IMR-90 (cell line): ENCODE data around the gene UST. TPM values are rescaled to one million over a fixed set of nuclear protein-coding genes. Genes with fewer than 3 reads are reported as not detected.

ENCODE experiments used
- ATAC-seq: fragments of 200-7000 bp; cut with Tn5 transposase; 2 replicates; pipeline ENCODE4 v1.9.1; 2020; ENCODE audit warnings: low read depth, mild to moderate bottlenecking, moderate library complexity
- BruUV-seq: library from RNA; stranded (reverse); fragments of 400-500 nt; replicated peaks from 2 replicates; lab custom pipeline; 2021; lab: Mats Ljungman, UMichigan
- CTCF ChIA-PET: fragments of 300-600 bp; formaldehyde crosslinking; extraction: SDS; loops from one replicate; lab custom pipeline; 2021; ENCODE audit warnings: antibody characterized with exemption; lab: Yijun Ruan, JAX
- POLR2A ChIA-PET: fragments of 300-600 bp; sonication (Branson Sonifier 250); formaldehyde crosslinking; loops from one replicate; lab custom pipeline; 2022; ENCODE audit warnings: antibody characterized with exemption; ENCODE audit not compliant: unreplicated experiment; lab: Charles Lee
- DNase-seq: peaks from one replicate; pipeline ENCODE4 v3.0.0; 2013
- H2AFZ ChIP-seq: replicated peaks from 2 replicates; pipeline ENCODE3; 2013; ENCODE audit warnings: low read length, mild to moderate bottlenecking; ENCODE audit not compliant: poor library complexity
- H2AK5ac ChIP-seq: 2 replicates; pipeline ENCODE4 v1.6.1; 2013; ENCODE audit warnings: low read depth, low read length, inconsistent platforms
- H2AK9ac ChIP-seq: replicated peaks from 2 replicates; pipeline ENCODE3; 2013; ENCODE audit warnings: mild to moderate bottlenecking, low read depth, low read length, moderate library complexity; ENCODE audit not compliant: poor library complexity
- H2BK120ac ChIP-seq: 2 replicates; pipeline ENCODE4 v1.6.1; 2013; ENCODE audit warnings: low read depth, low read length, inconsistent platforms
- H2BK15ac ChIP-seq: 3 replicates; pipeline ENCODE4 v1.6.1; 2013; ENCODE audit warnings: low read depth, low read length, inconsistent platforms
- H2BK20ac ChIP-seq: 2 replicates; pipeline ENCODE4 v1.6.1; 2013; ENCODE audit warnings: low read depth, mild to moderate bottlenecking, inconsistent platforms, low read length, moderate library complexity
- H2BK5ac ChIP-seq: 2 replicates; pipeline ENCODE4 v1.6.1; 2013; ENCODE audit warnings: mild to moderate bottlenecking, low read depth, low read length, inconsistent platforms; ENCODE audit not compliant: poor library complexity, severe bottlenecking
- H3K14ac ChIP-seq: replicated peaks from 2 replicates; pipeline ENCODE4 v1.6.1; 2013; ENCODE audit warnings: low read depth, low read length, inconsistent platforms
- H3K18ac ChIP-seq: 2 replicates; pipeline ENCODE4 v1.6.1; 2013; ENCODE audit warnings: low read depth, low read length, control low read depth
- H3K23ac ChIP-seq: 2 replicates; pipeline ENCODE4 v1.6.1; 2013; ENCODE audit warnings: low read depth, low read length, inconsistent platforms
- H3K27ac ChIP-seq: 2 replicates; pipeline ENCODE4 v1.5.1; 2013; ENCODE audit warnings: mild to moderate bottlenecking, control low read depth, low read length; ENCODE audit not compliant: insufficient read depth
- H3K27me3 ChIP-seq: 2 replicates; pipeline ENCODE4 v1.6.1; 2013; ENCODE audit warnings: low read length; ENCODE audit not compliant: control insufficient read depth, insufficient read depth
- H3K36me3 ChIP-seq: 2 replicates; pipeline ENCODE4 v1.6.1; 2013; ENCODE audit warnings: low read length, mixed read lengths; ENCODE audit not compliant: control insufficient read depth, insufficient read depth
- H3K4ac ChIP-seq: 2 replicates; pipeline ENCODE4 v1.6.1; 2013; ENCODE audit warnings: low read depth, low read length, inconsistent platforms
- H3K4me1 ChIP-seq: 2 replicates; pipeline ENCODE4 v1.6.1; 2013; ENCODE audit warnings: low read length, mixed read lengths; ENCODE audit not compliant: control insufficient read depth, insufficient read depth
- H3K4me2 ChIP-seq: 2 replicates; pipeline ENCODE4 v1.6.1; 2013; ENCODE audit warnings: low read depth, mild to moderate bottlenecking, control low read depth, low read length, moderate library complexity
- H3K4me3 ChIP-seq: 2 replicates; pipeline ENCODE4 v1.5.1; 2013; ENCODE audit warnings: low read depth, mild to moderate bottlenecking, control low read depth, low read length, moderate library complexity; ENCODE audit not compliant: insufficient read depth
- H3K56ac ChIP-seq: 2 replicates; pipeline ENCODE4 v1.6.1; 2013; ENCODE audit warnings: low read length, inconsistent platforms; ENCODE audit not compliant: insufficient read depth; ENCODE audit errors: extremely low read depth
- H3K79me1 ChIP-seq, 2 experiments: 2 replicates each; pipeline ENCODE4 v1.6.1; 2013; ENCODE audit warnings: low read length in 2 of 2, inconsistent platforms in 1 of 2, low read depth in 1 of 2
- H3K9ac ChIP-seq: 2 replicates; pipeline ENCODE4 v1.6.1; 2013; ENCODE audit warnings: low read depth, low read length, control low read depth
- H3K9me1 ChIP-seq: 2 replicates; pipeline ENCODE4 v1.6.1; 2013; ENCODE audit warnings: low read length, inconsistent platforms; ENCODE audit not compliant: insufficient read depth
- H3K9me3 ChIP-seq: 2 replicates; pipeline ENCODE4 v1.6.1; 2013; ENCODE audit warnings: low read length; ENCODE audit not compliant: control insufficient read depth, insufficient read depth
- H4K20me1 ChIP-seq: 2 replicates; pipeline ENCODE4 v1.6.1; 2013; ENCODE audit warnings: low read length, inconsistent platforms; ENCODE audit not compliant: insufficient read depth
- H4K5ac ChIP-seq: 2 replicates; pipeline ENCODE4 v1.6.1; 2013; ENCODE audit warnings: mild to moderate bottlenecking, low read depth, low read length, control low read depth
- H4K8ac ChIP-seq, 2 experiments: 2 replicates each; pipeline ENCODE4 v1.6.1; 2013; ENCODE audit warnings: low read depth in 2 of 2, low read length in 2 of 2, control low read depth in 1 of 2, inconsistent platforms in 1 of 2
- H4K91ac ChIP-seq: 2 replicates; pipeline ENCODE4 v1.6.1; 2013; ENCODE audit warnings: low read depth, low read length, inconsistent platforms; ENCODE audit not compliant: insufficient read depth
- BHLHE40 ChIP-seq: fragments of 150-350 bp; IDR thresholded peaks from 2 replicates; pipeline ENCODE4 v1.6.1; 2016; ENCODE audit warnings: mild to moderate bottlenecking, low read depth, low read length
- CEBPB ChIP-seq: IDR thresholded peaks from 2 replicates; pipeline ENCODE4 v1.6.1; 2012; ENCODE audit warnings: low read depth, low read length, improper control_type of control experiment
- CHD1 ChIP-seq: IDR thresholded peaks from 2 replicates; pipeline ENCODE4 v1.6.1; 2012; ENCODE audit warnings: low read depth, low read length, improper control_type of control experiment
- CTCF ChIP-seq: conservative IDR thresholded peaks from 2 replicates; pipeline ENCODE4 v1.5.1; 2012; ENCODE audit warnings: mild to moderate bottlenecking, low read depth, low read length, improper control_type of control experiment
- ELK1 ChIP-seq: fragments of 150-350 bp; IDR thresholded peaks from 2 replicates; pipeline ENCODE4 v1.6.1; 2016; ENCODE audit warnings: low read depth, mild to moderate bottlenecking, low read length, moderate library complexity, borderline replicate concordance
- FOS ChIP-seq: fragments of 150-350 bp; IDR thresholded peaks from 2 replicates; pipeline ENCODE4 v1.6.1; 2016; ENCODE audit warnings: low read depth, low read length
- MAZ ChIP-seq: IDR thresholded peaks from 2 replicates; pipeline ENCODE4 v1.6.1; 2012; ENCODE audit warnings: low read depth, mild to moderate bottlenecking, low read length, improper control_type of control experiment, moderate library complexity, borderline replicate concordance
- MXI1 ChIP-seq: IDR thresholded peaks from 2 replicates; pipeline ENCODE4 v1.6.1; 2012; ENCODE audit warnings: low read depth, mild to moderate bottlenecking, low read length, moderate library complexity, borderline replicate concordance
- NFE2L2 ChIP-seq: fragments of 150-350 bp; IDR thresholded peaks from 2 replicates; pipeline ENCODE4 v1.6.1; 2016; ENCODE audit warnings: low read depth, mild to moderate bottlenecking, low read length
- POLR2A ChIP-seq: IDR thresholded peaks from 2 replicates; pipeline ENCODE4 v1.6.1; 2012; ENCODE audit warnings: mild to moderate bottlenecking, low read depth, low read length
- RAD21 ChIP-seq: IDR thresholded peaks from 2 replicates; pipeline ENCODE4 v1.6.1; 2012; ENCODE audit warnings: low read length, improper control_type of control experiment
- RCOR1 ChIP-seq: IDR thresholded peaks from 2 replicates; pipeline ENCODE4 v1.6.1; 2012; ENCODE audit warnings: mild to moderate bottlenecking, low read length, improper control_type of control experiment; ENCODE audit not compliant: insufficient replicate concordance
- SMC3 ChIP-seq: fragments of 150-350 bp; IDR thresholded peaks from 2 replicates; pipeline ENCODE4 v1.6.1; 2016; ENCODE audit warnings: low read depth, mild to moderate bottlenecking, antibody characterized with exemption, low read length, moderate library complexity
- USF2 ChIP-seq: fragments of 150-350 bp; IDR thresholded peaks from 2 replicates; pipeline ENCODE4 v1.6.1; 2017; ENCODE audit warnings: mild to moderate bottlenecking, antibody characterized with exemption, low read length, low read depth
- WGBS, 2 experiments: methylation state at CpG; one replicate each; pipeline versions ENCODE4 v1.1.5 to v1.1.7; 2013; ENCODE audit warnings: missing lambda C conversion rate in 2 of 2; ENCODE audit not compliant: insufficient read length in 1 of 2; ENCODE audit errors: extremely low coverage in 2 of 2; 5-methylcytosine and 5-hydroxymethylcytosine counted together
- dilution Hi-C: fragments of 300-500 bp; cut with HindIII; formaldehyde crosslinking; loops from one replicate; pipeline ENCODE4 v1.14.3; 2018; ENCODE audit warnings: low sequenced_read_pairs; ENCODE audit not compliant: unreplicated experiment
- in situ Hi-C: fragments of 300-500 bp; cut with MboI; formaldehyde crosslinking; loops from 3 replicates; pipeline ENCODE4 v1.14.3; 2019; ENCODE audit warnings: low sequenced_read_pairs, inconsistent platforms, mixed read lengths
- intact Hi-C: fragments of 100-400 bp; cut with micrococcal nuclease; formaldehyde crosslinking; loops from 2 replicates; pipeline ENCODE4 v1.10.0; 2022
- polyA plus RNA-seq, 3 experiments: library from polyadenylated mRNA; depleted of rRNA; stranded (reverse); fragments of >200 nt; gene quantifications; 2 replicates each; pipeline ENCODE4 v1.2.3, GENCODE V29; 2012; ENCODE audit warnings: low replicate concordance in 1 of 3
- total RNA-seq: library from RNA; depleted of rRNA; stranded (reverse); fragments of >200 nt; gene quantifications from 2 replicates; pipeline ENCODE4 v1.2.3, GENCODE V29; 2012

UST gene
- total and polyA plus RNA-seq, 2 of the 4 experiments (the other 2 are of a cell fraction) = 7.7 to 13.8 TPM

GRCh38 chr6:149065121-149065520, 318.3 kb downstream of the UST start:
- no TSS peak for BruUV-seq
- in situ Hi-C loops = no loop called here
- no peak overlapping the region for H4K91ac ChIP-seq
- no peak overlapping the region for H2BK120ac ChIP-seq
- intact Hi-C loops = no loop called here
- ATAC-seq (no peak), DNase-seq (no peak)
- H3K4me3 ChIP-seq = no peak overlapping the region
- no peak overlapping the region for H2AK5ac ChIP-seq
- no peak overlapping the region for H2BK15ac ChIP-seq
- no peak overlapping the region for H3K56ac ChIP-seq
- peaks cover 7% of the 10 kb centered on the region for H3K4me1 ChIP-seq
- H3K79me1 ChIP-seq = no peaks in the 10 kb centered on the region
- H3K27me3 ChIP-seq = no peaks in the 10 kb centered on the region
- no peak overlapping the region for H3K27ac ChIP-seq
- no peak overlapping the region for H3K14ac ChIP-seq
- H4K8ac ChIP-seq = no peak overlapping the region
- no peaks in the 10 kb centered on the region for H3K9me1 ChIP-seq
- no peaks in the 10 kb centered on the region for H3K9me3 ChIP-seq
- H3K23ac ChIP-seq = no peak overlapping the region
- CTCF ChIA-PET = no interaction called here
- H4K5ac ChIP-seq = no peak overlapping the region
- dilution Hi-C loops = no loop called here
- no peaks in the 10 kb centered on the region for H3K36me3 ChIP-seq
- POLR2A ChIA-PET = no interaction called here
- no peak overlapping the region for H3K4ac ChIP-seq
- no peak overlapping the region for H2BK20ac ChIP-seq
- H2AK9ac ChIP-seq = no peak overlapping the region
- H2BK5ac ChIP-seq = no peak overlapping the region
- H3K9ac ChIP-seq = no peak overlapping the region
- H3K4me2 ChIP-seq = no peak overlapping the region
- TF ChIP-seq MAZ (no peak), CHD1 (no peak), USF2 (no peak), RAD21 (no peak), POLR2A (no peak), ELK1 (no peak), MXI1 (no peak), NFE2L2 (no peak), RCOR1 (no peak), SMC3 (no peak), CTCF (no peak), CEBPB (no peak), FOS (no peak), BHLHE40 (no peak)
- no CpG with 5 or more reads among the region's 4 CpGs for WGBS, 2 experiments
- no peak overlapping the region for H2AFZ ChIP-seq
- no peak overlapping the region for H3K18ac ChIP-seq
- 0 out of 2 replicates have a peak, but pooled peaks cover 3% of the 10 kb centered on the region for H4K20me1 ChIP-seq
